GM06990 (cell line): ENCODE data around the gene ATCAY.

ENCODE experiments used
- DNase-seq: peaks from one replicate; pipeline ENCODE4 v3.0.0-alpha.2; 2011; ENCODE audit not compliant: insufficient read length; ENCODE audit errors: extremely low read depth
- H3K27me3 ChIP-seq: replicated peaks from 2 replicates; pipeline ENCODE4 v1.6.0; 2011; ENCODE audit warnings: low read length; ENCODE audit not compliant: control insufficient read depth, insufficient read depth
- H3K36me3 ChIP-seq: 2 replicates; pipeline ENCODE4 v1.5.1; 2011; ENCODE audit warnings: low read length; ENCODE audit not compliant: control insufficient read depth, insufficient read depth
- H3K4me3 ChIP-seq: replicated peaks from 2 replicates; pipeline ENCODE4 v1.5.1; 2011; ENCODE audit warnings: low read depth, mild to moderate bottlenecking, control low read depth, low read length
- TF ChIP-seq, protein P1 (sequence below): IDR thresholded peaks from 2 replicates; pipeline ENCODE4 v1.5.1; 2011; ENCODE audit warnings: low read length, control low read depth, mild to moderate bottlenecking, inconsistent platforms; ENCODE audit not compliant: insufficient read depth, poor library complexity, severe bottlenecking

Gene ATCAY

DNA sequence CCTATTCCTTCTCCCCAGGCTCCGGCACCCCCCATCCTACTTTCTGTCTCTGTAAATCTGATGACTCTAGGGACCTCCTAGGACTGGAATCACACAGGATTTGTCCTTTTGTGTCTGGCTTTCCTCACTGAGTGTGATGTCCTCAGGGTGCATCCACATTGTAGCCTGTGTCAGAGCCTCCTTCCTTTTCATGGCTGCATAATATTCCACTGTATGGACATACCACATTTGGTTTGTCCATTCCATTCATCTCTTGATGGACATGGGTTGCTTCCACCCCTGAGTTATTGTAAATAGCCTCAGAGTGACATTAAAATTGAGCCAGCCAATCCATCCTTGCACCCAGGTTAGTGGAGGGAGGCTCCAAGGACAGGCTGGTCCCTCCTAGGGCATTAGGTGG is 29.6 kb downstream of the ATCAY start:
- no peaks in the 10 kb centered on the region for H3K27me3 ChIP-seq
- no peak overlapping the region for H3K4me3 ChIP-seq
- no peak for DNase-seq
- TF ChIP-seq, protein P1, sequence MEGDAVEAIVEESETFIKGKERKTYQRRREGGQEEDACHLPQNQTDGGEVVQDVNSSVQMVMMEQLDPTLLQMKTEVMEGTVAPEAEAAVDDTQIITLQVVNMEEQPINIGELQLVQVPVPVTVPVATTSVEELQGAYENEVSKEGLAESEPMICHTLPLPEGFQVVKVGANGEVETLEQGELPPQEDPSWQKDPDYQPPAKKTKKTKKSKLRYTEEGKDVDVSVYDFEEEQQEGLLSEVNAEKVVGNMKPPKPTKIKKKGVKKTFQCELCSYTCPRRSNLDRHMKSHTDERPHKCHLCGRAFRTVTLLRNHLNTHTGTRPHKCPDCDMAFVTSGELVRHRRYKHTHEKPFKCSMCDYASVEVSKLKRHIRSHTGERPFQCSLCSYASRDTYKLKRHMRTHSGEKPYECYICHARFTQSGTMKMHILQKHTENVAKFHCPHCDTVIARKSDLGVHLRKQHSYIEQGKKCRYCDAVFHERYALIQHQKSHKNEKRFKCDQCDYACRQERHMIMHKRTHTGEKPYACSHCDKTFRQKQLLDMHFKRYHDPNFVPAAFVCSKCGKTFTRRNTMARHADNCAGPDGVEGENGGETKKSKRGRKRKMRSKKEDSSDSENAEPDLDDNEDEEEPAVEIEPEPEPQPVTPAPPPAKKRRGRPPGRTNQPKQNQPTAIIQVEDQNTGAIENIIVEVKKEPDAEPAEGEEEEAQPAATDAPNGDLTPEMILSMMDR, result no peak
- H3K36me3 ChIP-seq, result no peaks in the 10 kb centered on the region

DNA sequence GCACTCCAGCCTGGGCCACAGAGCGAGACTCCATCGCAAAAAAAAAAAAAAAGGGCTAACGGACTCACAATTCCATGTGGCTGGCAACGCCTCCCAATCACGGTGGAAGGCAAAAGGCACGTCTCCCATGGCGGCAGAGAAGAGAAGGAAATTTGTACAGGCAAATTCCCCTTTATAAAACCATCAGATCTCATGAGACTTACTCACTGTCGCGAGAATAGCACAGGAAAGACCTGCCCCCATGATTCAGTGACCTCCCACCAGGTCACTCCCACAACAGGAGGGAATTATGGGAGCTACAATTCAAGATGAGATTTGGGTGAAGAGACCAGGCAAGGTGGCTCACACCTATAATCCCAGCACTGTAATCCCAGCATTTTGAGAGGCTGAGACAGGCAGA is 33.7 kb downstream of the ATCAY start:
- no peaks in the 10 kb centered on the region; the same call in 1 of the 2 replicates for H3K27me3 ChIP-seq
- no peak for DNase-seq
- no peak overlapping the region for H3K4me3 ChIP-seq
- H3K36me3 ChIP-seq, result no peaks in the 10 kb centered on the region
- TF ChIP-seq, protein P1, result no peak

- no peak for DNase-seq
- Histone ChIP-seq H3K36me3 (no peaks in the 10 kb centered on the region), H3K4me3 (no peak overlapping the region), H3K27me3 (no peaks in the 10 kb centered on the region; the same call in 1 of the 2 replicates)
- TF ChIP-seq, protein P1, result no peak
Observed at GRCh38 chr19:3916033-3916432, 35.5 kb downstream of the ATCAY start.

DNA sequence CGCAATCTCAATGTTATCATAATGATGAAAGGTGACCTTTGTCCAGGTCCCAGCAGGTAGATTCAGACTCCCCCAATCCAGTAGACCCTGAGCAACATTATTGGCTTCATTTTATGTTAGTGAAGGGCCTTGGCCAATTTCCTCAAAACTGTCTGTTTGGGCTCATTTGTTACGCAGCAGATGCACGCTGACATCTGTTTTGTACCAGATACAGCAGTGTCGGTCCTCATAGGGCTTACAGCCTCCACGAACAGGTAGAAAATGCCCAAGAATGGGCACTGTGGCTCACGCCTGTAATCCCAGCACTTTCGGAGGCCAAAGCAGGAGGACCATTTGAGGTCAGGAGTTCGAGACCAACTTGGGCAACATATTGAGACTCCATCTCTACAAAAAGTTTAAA is 39.3 kb downstream of the ATCAY start:
- Histone ChIP-seq H3K27me3 (no peaks in the 10 kb centered on the region; the same call in 1 of the 2 replicates), H3K36me3 (no peaks in the 10 kb centered on the region), H3K4me3 (no peak overlapping the region)
- no peak for DNase-seq
- TF ChIP-seq, protein P1, result no peak

- TF ChIP-seq, protein P1, result no peak
- H3K36me3 ChIP-seq, result no peaks in the 10 kb centered on the region
- DNase-seq, result no peak
- no peak overlapping the region for H3K4me3 ChIP-seq
- H3K27me3 ChIP-seq, result no peaks in the 10 kb centered on the region; the same call in 1 of the 2 replicates
Observed at GRCh38 chr19:3923096-3923758, 42.7 kb downstream of the ATCAY start.

DNA sequence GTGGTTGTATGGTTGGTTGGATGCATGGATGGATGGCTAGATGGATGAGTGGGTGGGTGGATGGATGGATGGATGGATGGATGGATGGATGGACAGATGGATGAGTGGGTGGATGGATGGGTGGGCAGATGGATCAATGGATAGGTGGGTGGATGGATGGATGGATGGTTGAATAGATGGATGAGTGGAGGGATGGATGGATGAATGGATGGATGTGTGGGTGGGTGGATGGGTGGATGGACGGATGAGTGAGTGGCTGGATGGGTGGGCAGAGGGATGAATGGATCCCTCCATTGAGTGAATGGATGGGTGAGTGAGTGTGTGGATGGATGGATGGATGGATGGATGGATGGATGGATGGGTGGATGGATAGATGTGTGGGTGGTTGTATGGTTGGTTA is 43.4 kb downstream of the ATCAY start:
- no peak for DNase-seq
- H3K27me3 ChIP-seq, result no peaks in the 10 kb centered on the region
- TF ChIP-seq, protein P1, result no peak

More for the DNA sequence above, 43.4 kb downstream of the ATCAY start:
- H3K4me3 ChIP-seq, result no peak overlapping the region
- no peaks in the 10 kb centered on the region for H3K36me3 ChIP-seq
